ENCODE results near the gene ERLEC1. TPM values are rescaled to one million over a fixed set of nuclear protein-coding genes. Genes with fewer than 3 reads are reported as not detected.

ERLEC1 gene
- total and polyA plus RNA-seq, 2 of the 4 experiments (the other 2 are of a cell fraction), result 40.3 to 53.4 TPM

GRCh38 chr2:53780056-53780455 is 6.8 kb upstream of the ERLEC1 start:
- no peak overlapping the region for H2BK20ac ChIP-seq (ENCODE audit: low read depth, low read length)
- H2AFZ ChIP-seq (replicated peaks; ENCODE audit: low read length, poor library complexity), result no peak overlapping the region
- dilution Hi-C loops (cut with HindIII; ENCODE audit: low sequenced_read_pairs, unreplicated experiment) (no loop called here), in situ Hi-C loops (cut with MboI; ENCODE audit: low sequenced_read_pairs) (no loop called here), intact Hi-C loops (cut with micrococcal nuclease) (no loop called here)
- H2AK9ac ChIP-seq (replicated peaks; ENCODE audit: low read depth, low read length, poor library complexity), result no peak overlapping the region
- H4K91ac ChIP-seq (ENCODE audit: insufficient read depth, low read depth, low read length), result no peak overlapping the region
- H3K27me3 ChIP-seq (ENCODE audit: control insufficient read depth, insufficient read depth, low read length), result no peaks in the 10 kb centered on the region
- H3K27ac ChIP-seq (ENCODE audit: insufficient read depth, low read length), result no peak overlapping the region
- 76% methylated on average over 2 of the region's 4 CpGs; no CpG with 5 or more reads in 1 of the 2 experiments for WGBS, 2 experiments (ENCODE audit: extremely low coverage in 2 of 2, insufficient read length in 1 of 2)
- no peak overlapping the region for H2AK5ac ChIP-seq (ENCODE audit: low read depth, low read length)
- no peak overlapping the region for H3K14ac ChIP-seq (replicated peaks; ENCODE audit: low read depth, low read length)
- H3K4me2 ChIP-seq (ENCODE audit: low read depth, low read length), result no peak overlapping the region
- no peak overlapping the region for H3K4me3 ChIP-seq (ENCODE audit: insufficient read depth, low read depth, low read length)
- no peaks in the 10 kb centered on the region for H3K9me3 ChIP-seq (ENCODE audit: control insufficient read depth, insufficient read depth, low read length)
- H3K56ac ChIP-seq (ENCODE audit: extremely low read depth, insufficient read depth, low read length), result no peak overlapping the region
- ATAC-seq (ENCODE audit: low read depth) (no peak), DNase-seq (no peak)
- no peak for TF ChIP-seq SMC3 (IDR thresholded peaks at IDR 0.05; ENCODE audit: low read depth, low read length)
- TF ChIP-seq RFX5 (IDR thresholded peaks at IDR 0.05; ENCODE audit: low read depth, low read length), result no peak
- TF ChIP-seq ELK1 (IDR thresholded peaks at IDR 0.05; ENCODE audit: borderline replicate concordance, low read depth, low read length), result no peak
- no peak for TF ChIP-seq USF2 (IDR thresholded peaks at IDR 0.05; ENCODE audit: low read depth, low read length)
- TF ChIP-seq MAZ (IDR thresholded peaks at IDR 0.05; ENCODE audit: borderline replicate concordance, low read depth, low read length), result no peak
- TF ChIP-seq CHD1 (IDR thresholded peaks at IDR 0.05; ENCODE audit: low read depth, low read length), result no peak
- TF ChIP-seq FOS (IDR thresholded peaks at IDR 0.05; ENCODE audit: low read depth, low read length), result no peak
- no peak for TF ChIP-seq CEBPB (IDR thresholded peaks at IDR 0.05; ENCODE audit: low read depth, low read length)
- TF ChIP-seq MAFK (IDR thresholded peaks at IDR 0.05; ENCODE audit: low read depth, low read length), result no peak
- no peak for TF ChIP-seq NFE2L2 (IDR thresholded peaks at IDR 0.05; ENCODE audit: low read depth, low read length)
- TF ChIP-seq POLR2A (IDR thresholded peaks at IDR 0.05; ENCODE audit: low read depth, low read length), result no peak
- TF ChIP-seq BHLHE40 (IDR thresholded peaks at IDR 0.05; ENCODE audit: low read depth, low read length), result no peak
- TF ChIP-seq MXI1 (IDR thresholded peaks at IDR 0.05; ENCODE audit: borderline replicate concordance, low read depth, low read length), result no peak
- no peak for TF ChIP-seq CTCF (conservative IDR thresholded peaks at IDR 0.05; ENCODE audit: low read depth, low read length)
- no peak for TF ChIP-seq RAD21 (IDR thresholded peaks at IDR 0.05; ENCODE audit: low read length)
- no peak for TF ChIP-seq RCOR1 (IDR thresholded peaks at IDR 0.05; ENCODE audit: insufficient replicate concordance, low read length)
- H2BK5ac ChIP-seq (ENCODE audit: low read depth, low read length, poor library complexity, severe bottlenecking), result no peak overlapping the region
- peaks cover 7% of the 10 kb centered on the region for H3K4me1 ChIP-seq (ENCODE audit: control insufficient read depth, insufficient read depth, low read length)
- BruUV-seq (replicated peaks), result no TSS peak
- H4K20me1 ChIP-seq (ENCODE audit: insufficient read depth, low read length), result no peaks in the 10 kb centered on the region; the same call in 1 of the 2 replicates
- no peak overlapping the region for H2BK120ac ChIP-seq (ENCODE audit: low read depth, low read length)
- no peak overlapping the region for H3K18ac ChIP-seq (ENCODE audit: low read depth, low read length)
- H4K5ac ChIP-seq (ENCODE audit: low read depth, low read length), result no peak overlapping the region
- H3K4ac ChIP-seq (ENCODE audit: low read depth, low read length), result no peak overlapping the region
- POLR2A ChIA-PET (ENCODE audit: unreplicated experiment), result no interaction called here
- no peak overlapping the region for H3K9ac ChIP-seq (ENCODE audit: low read depth, low read length)
- H4K8ac ChIP-seq (ENCODE audit: low read depth in 2 of 2, low read length in 2 of 2), result no peak overlapping the region
- peaks cover 3% of the 10 kb centered on the region for H3K36me3 ChIP-seq (ENCODE audit: control insufficient read depth, insufficient read depth, low read length)
- H3K23ac ChIP-seq (ENCODE audit: low read depth, low read length), result no peak overlapping the region
- CTCF ChIA-PET, result no interaction called here
- no peak overlapping the region for H2BK15ac ChIP-seq (ENCODE audit: low read depth, low read length)
- peaks cover 41 to 58% of the 10 kb centered on the region in 2 experiments for H3K79me1 ChIP-seq (ENCODE audit: low read depth in 1 of 2, low read length in 2 of 2)
- H3K9me1 ChIP-seq (ENCODE audit: insufficient read depth, low read length), result peaks cover 4% of the 10 kb centered on the region
